ENCODE results near the gene MAPK4.
"Not testable (repeated sequence)": the region's sequence is repeated elsewhere in the genome, so short reads cannot be mapped to it uniquely, and the experiment has no call there.

The MAPK4 gene

DNA sequence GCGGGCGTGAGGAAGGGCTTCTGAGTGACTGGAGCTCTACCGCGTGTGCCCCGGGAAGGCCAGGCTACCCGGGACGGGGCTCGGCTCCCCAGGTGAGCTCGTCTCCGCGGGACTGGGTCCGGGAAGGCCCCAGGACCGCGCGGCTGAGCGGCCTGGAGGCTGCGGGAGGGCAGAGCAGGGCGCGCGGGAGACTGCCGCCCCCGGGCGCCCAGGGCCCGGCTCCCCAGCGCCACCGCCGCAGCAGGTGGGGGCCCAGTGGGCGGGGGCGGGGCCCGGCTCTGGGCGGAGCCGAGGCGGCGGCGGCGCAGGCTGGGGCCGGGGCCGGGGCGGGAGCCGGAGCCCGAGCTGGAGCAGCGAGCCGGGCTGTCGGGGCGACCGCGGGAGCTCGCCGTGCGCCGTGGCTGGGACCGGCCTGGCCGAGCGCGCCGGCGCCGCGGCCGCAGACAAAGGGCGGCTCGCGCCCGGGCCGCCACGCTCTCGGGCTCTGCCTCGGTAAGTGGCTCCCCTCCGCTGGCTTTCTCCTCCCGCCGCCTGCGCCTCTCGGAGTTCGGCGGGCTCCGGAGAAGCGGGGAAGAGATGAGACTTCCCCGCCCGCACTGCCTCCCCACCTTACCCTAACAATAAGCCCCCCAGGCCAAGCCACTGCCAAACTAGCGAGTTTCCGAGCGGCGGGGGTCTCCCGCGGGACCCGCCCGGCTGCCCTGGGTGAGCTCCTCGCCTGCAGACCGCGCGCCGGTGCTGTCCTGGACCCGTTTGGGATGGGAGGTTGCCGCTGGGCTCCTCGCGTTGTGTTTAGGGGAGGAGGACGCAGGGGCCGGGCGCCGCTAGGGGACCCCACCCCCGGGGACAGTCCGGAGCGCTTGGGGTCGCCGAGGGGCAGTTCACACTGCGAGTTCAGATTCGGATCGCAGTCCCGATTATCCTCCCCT lies at the start of gene MAPK4:
Gene MAPK4, plus strand, starts transcription at position 336 of the 929 bp plus-strand sequence. CDS start 103,872 bp downstream, outside the sequence.
- peak; percentile 49 for DNase-seq

- DNase-seq = not testable (repeated sequence)
Measured at GRCh38 chr18:50517277-50517676, 42.6 kb upstream of the MAPK4 start.

DNA sequence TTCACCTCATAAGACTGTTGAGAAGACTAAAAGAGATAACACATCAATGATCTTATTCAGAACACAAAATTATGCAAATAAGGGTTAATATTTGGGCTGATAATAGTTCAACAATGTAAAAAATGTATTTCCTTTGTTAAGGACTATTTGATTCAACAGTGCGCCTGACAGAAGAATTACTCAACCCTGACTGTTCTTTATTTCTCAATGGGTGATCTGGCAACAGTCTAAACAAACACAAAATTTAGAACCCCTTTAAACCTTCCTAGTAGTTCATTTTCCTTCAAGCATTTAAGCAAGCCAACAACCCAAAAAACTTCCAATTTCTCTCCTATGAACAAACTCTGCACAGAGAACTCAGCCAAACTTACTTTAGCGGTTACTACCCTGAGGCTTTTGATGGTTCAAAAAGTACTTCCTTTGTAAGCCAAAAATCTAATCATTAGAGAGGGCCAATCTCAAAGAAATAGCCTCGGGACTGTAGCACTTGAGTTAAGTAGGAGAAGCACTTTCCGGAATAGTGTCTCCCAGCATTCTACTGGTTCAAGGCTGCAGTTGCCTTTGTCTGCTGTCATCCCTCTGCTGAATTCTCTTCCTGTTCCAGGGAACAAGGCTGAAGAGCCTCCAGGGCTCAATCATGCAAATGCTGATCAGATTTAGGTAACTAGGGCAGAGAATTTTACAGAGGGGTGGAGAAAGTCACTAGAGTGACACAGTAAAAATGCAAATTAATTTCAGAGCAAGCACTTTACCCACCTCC lies 40.9 kb upstream of the MAPK4 start:
- no peak for DNase-seq

DNA sequence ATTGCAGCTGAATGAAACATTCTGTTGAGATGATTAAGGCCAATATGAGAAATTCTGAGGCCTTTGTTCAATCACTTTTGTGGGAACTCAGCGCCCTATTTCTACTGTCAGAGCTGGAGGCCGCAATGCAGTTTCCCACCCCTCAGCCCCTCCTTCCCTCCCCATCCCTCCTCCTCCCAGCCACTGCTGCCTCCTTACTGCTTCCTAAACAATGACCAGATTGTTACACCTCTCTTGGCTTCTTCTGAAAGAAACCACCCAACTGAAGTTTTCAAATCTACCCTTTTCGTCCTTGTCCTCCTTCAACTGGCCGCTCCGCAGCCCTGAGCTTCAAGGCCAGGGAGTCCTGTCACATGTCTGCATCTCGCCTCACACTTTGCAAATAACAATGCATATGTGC lies 36.7 kb upstream of the MAPK4 start:
- no peak for DNase-seq

DNA sequence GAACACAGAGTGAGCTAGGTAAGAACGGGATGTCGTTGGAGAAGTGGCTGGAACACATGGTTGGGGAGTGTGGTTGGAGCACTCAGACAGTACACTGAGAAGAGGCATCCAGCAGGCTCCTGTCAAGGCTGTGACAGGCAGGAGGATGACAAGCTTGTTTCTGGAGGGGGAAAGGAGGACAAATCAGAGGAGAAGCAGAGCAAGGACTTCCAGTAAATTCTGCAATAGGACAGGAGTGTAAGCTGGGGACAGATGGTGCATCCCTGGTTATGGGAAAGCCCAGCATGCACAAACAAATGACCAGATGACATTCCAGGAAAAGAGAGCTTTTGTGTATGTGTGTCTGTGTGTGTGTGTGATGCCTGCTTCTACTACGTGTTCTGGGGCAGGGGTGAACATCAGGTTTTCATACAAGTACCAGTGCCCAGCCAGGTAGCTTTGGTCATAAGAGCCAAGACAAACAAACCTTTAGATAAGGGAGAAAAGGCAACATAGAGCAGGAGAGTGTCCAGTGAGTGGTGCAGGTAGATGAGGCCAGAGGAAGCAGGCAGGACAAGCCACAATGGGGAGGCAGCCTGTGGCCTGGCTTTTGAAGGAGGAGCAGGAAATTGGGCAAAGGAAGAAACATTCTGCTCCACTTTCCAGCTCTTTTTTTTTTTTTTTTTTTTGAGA lies 32.1 kb upstream of the MAPK4 start:
- no peak for DNase-seq

DNA sequence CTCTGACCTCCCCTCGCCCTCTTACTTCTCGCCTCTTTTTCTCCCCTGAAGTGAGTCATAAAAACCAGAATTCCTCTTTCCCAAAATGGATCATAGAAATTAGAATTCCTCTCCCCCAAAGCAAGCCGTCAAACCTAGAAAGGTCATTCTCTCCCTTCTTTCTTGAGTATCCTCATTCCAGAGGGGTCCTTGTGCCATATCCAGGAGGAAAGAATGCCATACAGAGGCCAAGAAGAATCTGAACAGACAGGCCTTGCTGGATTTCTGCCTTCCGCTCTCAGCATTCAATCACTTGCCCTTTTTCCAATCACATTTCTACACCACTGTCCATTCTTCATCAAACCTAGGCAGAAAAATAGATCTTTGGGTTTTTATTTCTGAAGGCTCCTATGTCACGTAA lies 31.1 kb upstream of the MAPK4 start:
- DNase-seq = no peak

GRCh38 chr18:50533822-50534221 lies 26.1 kb upstream of the MAPK4 start:
- not testable (repeated sequence) for DNase-seq

- DNase-seq = not testable (repeated sequence)
Measured at GRCh38 chr18:50544476-50544875, 15.4 kb upstream of the MAPK4 start.

DNA sequence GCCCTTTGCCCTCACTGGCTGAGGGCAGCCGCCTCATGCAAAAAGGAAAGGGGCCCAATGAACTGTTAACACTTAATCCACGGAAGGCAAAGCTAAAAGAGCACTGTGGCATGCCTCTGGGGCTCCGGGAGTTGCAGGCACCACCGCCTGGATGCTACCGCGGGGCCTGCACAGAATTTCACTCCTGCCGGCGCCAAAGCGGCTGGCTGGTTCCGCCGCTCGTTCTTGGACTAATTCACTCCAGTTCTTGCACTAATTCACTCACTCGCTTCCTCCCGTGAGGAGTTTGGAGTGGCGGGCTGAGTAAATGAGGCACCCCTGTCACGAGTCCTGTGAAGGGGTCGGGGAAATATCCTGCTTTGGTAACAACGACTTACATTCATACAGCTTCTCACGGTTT lies 14.0 kb upstream of the MAPK4 start:
- no peak for DNase-seq

DNA sequence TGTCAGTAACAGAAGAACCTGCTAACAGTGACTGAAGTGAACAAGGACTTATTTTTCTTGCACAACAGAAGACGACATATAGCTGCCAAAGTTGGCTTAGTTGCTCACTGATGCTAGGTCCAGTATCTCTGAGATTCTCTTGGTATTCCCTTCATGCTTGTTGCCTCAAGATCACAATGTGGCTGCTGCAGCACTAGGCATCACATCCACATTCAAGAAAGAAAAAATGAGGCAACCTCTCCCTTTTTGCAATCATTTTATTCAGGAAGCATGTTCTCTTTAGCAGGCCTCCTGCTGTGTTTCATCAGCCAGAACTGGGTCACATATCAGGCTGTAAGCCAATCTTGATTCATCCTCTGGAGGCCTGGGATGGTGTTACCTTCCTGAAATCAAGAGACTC lies 11.7 kb upstream of the MAPK4 start:
- no peak for DNase-seq

GRCh38 chr18:50551651-50552050 lies 8.2 kb upstream of the MAPK4 start:
- not testable (repeated sequence) for DNase-seq

- DNase-seq = no peak
Measured at GRCh38 chr18:50558157-50558556, 1.7 kb upstream of the MAPK4 start.

DNA sequence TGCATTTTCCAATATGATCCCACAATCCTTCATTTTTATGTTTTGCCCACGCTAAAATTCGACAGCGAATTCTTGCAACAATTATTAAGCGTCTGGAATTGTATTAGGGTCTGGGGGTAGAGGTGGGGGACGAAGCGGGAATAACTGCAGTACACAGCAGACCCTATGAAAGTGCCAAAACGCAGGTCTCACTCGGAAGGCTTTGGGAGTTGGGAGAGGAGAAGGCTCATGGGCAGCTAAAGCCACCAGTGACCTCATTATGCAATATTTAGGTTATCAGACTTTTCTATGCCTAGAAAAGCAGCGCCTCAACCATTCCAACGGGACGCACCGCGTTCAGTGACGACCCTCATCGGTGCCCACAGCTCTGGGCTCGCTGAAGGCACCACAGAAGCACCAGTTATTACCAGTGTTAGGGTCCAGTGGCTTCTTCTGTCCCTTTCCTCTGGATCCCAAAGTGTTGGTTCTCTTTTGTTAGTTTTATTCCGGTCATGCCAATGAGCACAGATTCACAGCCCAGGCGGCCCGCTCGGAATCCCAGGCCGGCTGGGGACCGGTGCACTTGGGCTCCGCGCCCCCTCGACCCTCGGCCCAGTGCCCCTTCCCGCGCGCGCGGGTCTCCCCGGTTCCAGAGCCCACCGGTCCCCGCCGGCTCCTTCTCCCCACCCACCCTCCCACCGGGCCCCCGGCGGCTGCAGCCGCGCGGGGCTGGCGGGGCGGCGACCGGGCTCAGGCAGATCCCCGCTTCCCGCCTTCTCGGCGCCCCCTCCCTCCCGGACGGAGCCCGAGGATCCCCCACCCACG lies 737 bp upstream of the MAPK4 start:
- no peak for DNase-seq

DNA sequence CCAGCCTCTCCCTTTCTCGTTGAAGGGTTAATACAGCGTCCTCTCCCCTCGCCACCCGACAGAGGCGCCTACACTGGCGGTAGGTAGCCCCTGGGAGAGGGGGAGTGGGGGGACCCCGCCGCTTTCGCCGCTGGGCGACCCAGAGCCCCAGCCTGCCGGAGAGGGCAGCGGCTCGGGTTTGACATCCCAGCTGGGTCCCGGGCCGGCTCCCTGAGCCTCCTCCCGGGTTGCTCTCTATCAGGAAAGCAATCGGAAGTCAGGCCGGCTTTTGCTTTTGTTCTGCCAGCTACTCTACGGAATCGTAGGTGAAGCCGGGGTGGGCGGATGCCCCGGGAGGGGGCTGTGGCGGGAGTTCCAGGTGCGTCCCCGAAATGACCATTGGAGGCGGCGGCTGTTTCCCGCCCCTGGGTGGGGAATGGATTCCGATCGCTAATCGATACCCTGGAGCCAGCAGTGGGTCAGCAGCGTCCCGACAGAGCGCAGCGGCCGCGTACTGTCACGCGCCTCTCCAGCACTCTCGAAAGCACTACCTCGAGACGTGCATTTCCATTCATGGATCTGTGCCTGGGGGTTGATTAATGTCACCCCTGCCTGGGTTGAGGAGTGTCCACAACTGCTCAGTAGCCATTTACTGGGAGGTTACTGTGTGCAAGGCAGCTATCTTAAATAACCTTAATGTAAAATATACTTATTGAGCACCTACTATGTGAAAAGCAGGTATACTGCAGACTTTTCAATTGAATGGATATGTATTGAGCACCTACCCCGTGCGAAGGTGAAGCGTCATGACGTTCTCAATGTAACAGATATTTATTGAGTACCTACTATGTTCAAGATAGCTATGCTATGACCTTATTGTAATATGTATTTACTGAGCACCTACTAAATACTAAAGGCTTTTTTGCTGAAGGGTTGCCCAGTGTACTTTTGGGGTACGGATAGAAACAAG lies 1.1 kb downstream of the MAPK4 start:
- no peak for DNase-seq

GRCh38 chr18:50562258-50562657 lies 2.4 kb downstream of the MAPK4 start:
- not testable (repeated sequence) for DNase-seq

DNA sequence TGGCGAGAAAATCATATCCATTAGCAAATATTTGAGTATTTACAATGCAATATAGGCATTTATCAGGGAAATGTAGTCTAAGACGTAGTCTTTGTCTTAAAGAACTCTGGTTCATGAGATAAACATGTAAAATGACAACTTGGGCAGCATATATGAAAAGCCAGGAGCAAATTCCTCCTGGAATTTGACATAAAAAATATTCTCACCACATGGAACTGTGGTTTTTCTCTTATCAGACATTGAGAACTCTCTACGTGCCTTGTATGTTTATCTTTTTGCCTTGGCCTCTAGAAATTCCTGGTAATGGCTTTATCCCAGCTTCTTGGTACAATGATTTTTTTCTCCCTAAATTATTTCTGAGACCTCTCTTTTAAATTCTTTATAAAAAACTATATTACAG lies 2.8 kb downstream of the MAPK4 start:
- DNase-seq = no peak

- no peak for DNase-seq
Measured at GRCh38 chr18:50563376-50563775, 3.5 kb downstream of the MAPK4 start.

- DNase-seq = no peak
Measured at GRCh38 chr18:50569930-50570329, 10.0 kb downstream of the MAPK4 start.

- DNase-seq = no peak
Measured at GRCh38 chr18:50571606-50572005, 11.7 kb downstream of the MAPK4 start.

- DNase-seq = not testable (repeated sequence)
Measured at GRCh38 chr18:50573196-50573595, 13.3 kb downstream of the MAPK4 start.

DNA sequence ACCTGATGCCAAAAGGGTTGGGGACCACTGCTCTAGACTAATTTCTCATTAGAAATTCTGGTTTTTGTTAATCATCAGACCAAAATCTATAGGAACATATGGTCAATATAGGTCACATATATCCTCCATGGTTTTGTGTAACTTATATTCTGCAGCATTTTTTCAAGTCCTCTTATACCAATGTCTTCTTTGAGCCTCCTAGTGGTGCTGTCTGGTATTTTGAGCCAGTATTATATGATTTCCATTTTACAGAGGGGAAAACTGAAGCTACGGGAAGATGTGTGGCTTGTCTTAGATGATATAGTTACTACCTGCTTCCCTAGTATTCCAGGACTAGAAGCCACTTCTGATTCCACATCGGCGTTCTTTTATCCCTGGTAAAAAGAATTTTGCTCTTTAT lies 13.8 kb downstream of the MAPK4 start:
- no peak for DNase-seq
